CD4-positive, alpha-beta T cell (primary cell): Measurements from ENCODE around the gene GUCA2A. TPM values are rescaled to one million over a fixed set of nuclear protein-coding genes. Genes with fewer than 3 reads are reported as not detected.

Experiments used
- ATAC-seq: fragments of 200-7000 bp; cut with Tn5 transposase; one replicate; pipeline ENCODE4 v1.10.0; 2022; ENCODE audit warnings: mild to moderate bottlenecking; ENCODE audit not compliant: poor library complexity
- CTCF ChIA-PET: fragments of 350-600 bp; sonication (Branson Sonifier 250); formaldehyde crosslinking; loops from one replicate; lab custom pipeline; 2021; ENCODE audit warnings: antibody characterized with exemption, inconsistent platforms; lab: Charles Lee
- POLR2A ChIA-PET: fragments of 350-600 bp; sonication (Branson Sonifier 250); formaldehyde crosslinking; loops from one replicate; lab custom pipeline; 2021; ENCODE audit warnings: antibody characterized with exemption, inconsistent platforms; lab: Charles Lee
- DNase-seq, 14 experiments: peaks; one replicate each; pipeline ENCODE4 v3.0.0-alpha.2; 2013 to 2020; ENCODE audit warnings: mixed read lengths in 2 of 14
- H3K27ac ChIP-seq, 2 donors: one replicate each; pipeline versions ENCODE4 v1.5.1 to v1.7.0; 2013; ENCODE audit warnings: low read length in 2 of 2, low read depth in 1 of 2, mild to moderate bottlenecking in 1 of 2
- H3K27me3 ChIP-seq, 2 experiments: 1 replicate in 1 of 2; 2 replicates in 1 of 2; pipeline versions ENCODE4 v1.6.1 to v1.7.0; 2013; ENCODE audit warnings: low read length in 2 of 2, control low read depth in 1 of 2, mild to moderate bottlenecking in 1 of 2, moderate library complexity in 1 of 2; ENCODE audit not compliant: insufficient read depth in 2 of 2, control insufficient read depth in 1 of 2
- H3K36me3 ChIP-seq: one replicate; pipeline ENCODE4 v1.6.1; 2013; ENCODE audit warnings: low read length, control low read depth; ENCODE audit not compliant: insufficient read depth
- H3K4me1 ChIP-seq: one replicate; pipeline ENCODE4 v1.6.1; 2013; ENCODE audit warnings: low read length, control low read depth; ENCODE audit not compliant: insufficient read depth
- H3K4me3 ChIP-seq: one replicate; pipeline ENCODE4 v1.5.1; 2013; ENCODE audit warnings: mild to moderate bottlenecking, low read length, moderate library complexity
- H3K9me3 ChIP-seq, 2 experiments: 1 replicate in 1 of 2; 2 replicates in 1 of 2; pipeline versions ENCODE4 v1.6.1 to v1.7.0; 2013; ENCODE audit warnings: low read length in 2 of 2, mild to moderate bottlenecking in 2 of 2, control low read depth in 1 of 2, moderate library complexity in 1 of 2; ENCODE audit not compliant: control insufficient read depth in 1 of 2, insufficient read depth in 1 of 2
- H3K27ac Mint-ChIP-seq: one replicate; pipeline ENCODE4 v1.8.0; 2020; ENCODE audit warnings: mixed read lengths
- H3K27me3 Mint-ChIP-seq: one replicate; pipeline ENCODE4 v1.8.0; 2021; ENCODE audit warnings: mixed read lengths
- H3K36me3 Mint-ChIP-seq: one replicate; pipeline ENCODE4 v1.8.0; 2021; ENCODE audit warnings: low read depth, mixed read lengths
- H3K4me1 Mint-ChIP-seq: one replicate; pipeline ENCODE4 v1.8.0; 2021; ENCODE audit warnings: low read depth, mixed read lengths
- H3K4me3 Mint-ChIP-seq: one replicate; pipeline ENCODE4 v1.8.0; 2020; ENCODE audit warnings: mild to moderate bottlenecking, mixed read lengths
- H3K9me3 Mint-ChIP-seq: one replicate; pipeline ENCODE4 v1.8.0; 2020; ENCODE audit warnings: mixed read lengths
- CTCF ChIP-seq: fragments of 200-600 bp; IDR thresholded peaks from one replicate; pipeline ENCODE4 v1.8.0; 2022; ENCODE audit warnings: antibody characterized with exemption, mild to moderate bottlenecking
- intact Hi-C, 2 experiments: fragments of 100-400 bp; cut with DNase I in 1 of 2; cut with micrococcal nuclease in 1 of 2; formaldehyde crosslinking; loops; one replicate each; pipeline versions ENCODE4 v1.15.1 to v1.9.0; 2023 to 2025; cut with DNase I, micrococcal nuclease
- total RNA-seq, 174 experiments: library from RNA in 2 of 174; stranded (reverse) in 2 of 174; gene quantifications; one replicate each; pipeline ENCODE4 v1.2.3 and lab custom pipeline; 2021 to 2026

Gene GUCA2A
- total RNA-seq, 2 experiments from 2014 or later, result not detected

GRCh38 chr1:42186152-42186551 lies 21.6 kb upstream of the GUCA2A start:
- no peaks in the 10 kb centered on the region for H3K4me1 Mint-ChIP-seq
- no peak overlapping the region for H3K4me3 Mint-ChIP-seq
- POLR2A ChIA-PET, result no interaction called here

GRCh38 chr1:42184616-42185015 lies 20.1 kb upstream of the GUCA2A start:
- Mint-ChIP-seq H3K36me3 (peaks cover 90% of the 10 kb centered on the region), H3K4me3 (no peak overlapping the region), H3K27me3 (no peaks in the 10 kb centered on the region), H3K4me1 (peaks cover 5% of the 10 kb centered on the region), H3K9me3 (no peaks in the 10 kb centered on the region), H3K27ac (no peak overlapping the region)
- Histone ChIP-seq H3K4me1 (no peaks in the 10 kb centered on the region), H3K4me3 (no peak overlapping the region), H3K9me3 (no peaks in the 10 kb centered on the region), H3K27ac (no peak overlapping the region), H3K27me3 (no peaks in the 10 kb centered on the region), H3K36me3 (peaks cover 70% of the 10 kb centered on the region)
- ChIA-PET CTCF (interaction anchor here (2.5 kb wide), 1 partner anchor 11 kb away, joined by 15 read pairs; no protein-coding TSS in a partner anchor), POLR2A (interaction anchor here (0.7 kb wide), 1 partner anchor 15 kb away, joined by 3 read pairs; no protein-coding TSS in a partner anchor)
- ATAC-seq (no peak), DNase-seq (no peak)
- intact Hi-C loops, result no loop called here
- TF ChIP-seq CTCF, result no peak

More at GRCh38 chr1:42186152-42186551, 21.6 kb upstream of the GUCA2A start:
- intact Hi-C loops, result no loop called here
- no peak for DNase-seq
- H3K9me3 ChIP-seq, result no peaks in the 10 kb centered on the region
- CTCF ChIA-PET, result interaction anchor here (2.5 kb wide), 1 partner anchor 13 kb away, joined by 15 read pairs; no protein-coding TSS in a partner anchor
- no peaks in the 10 kb centered on the region for H3K27me3 Mint-ChIP-seq
- H3K9me3 Mint-ChIP-seq, result no peaks in the 10 kb centered on the region
- H3K27ac ChIP-seq, result no peak overlapping the region
- no peak for TF ChIP-seq CTCF
- H3K27ac Mint-ChIP-seq, result no peak overlapping the region
- peaks cover 73% of the 10 kb centered on the region for H3K36me3 ChIP-seq
- no peaks in the 10 kb centered on the region for H3K4me1 ChIP-seq
- H3K27me3 ChIP-seq, result no peaks in the 10 kb centered on the region
- no peak for ATAC-seq
- no peak overlapping the region for H3K4me3 ChIP-seq
- H3K36me3 Mint-ChIP-seq, result peaks cover 89% of the 10 kb centered on the region

- intact Hi-C loops, result no loop called here
- no peaks in the 10 kb centered on the region for H3K27me3 Mint-ChIP-seq
- Histone ChIP-seq H3K27me3 (no peaks in the 10 kb centered on the region), H3K27ac (no peak overlapping the region), H3K36me3 (peaks cover 67% of the 10 kb centered on the region), H3K4me3 (no peak overlapping the region), H3K4me1 (no peaks in the 10 kb centered on the region), H3K9me3 (no peaks in the 10 kb centered on the region)
- ChIA-PET POLR2A (no interaction called here), CTCF (interaction anchor here (2.5 kb wide), 1 partner anchor 11 kb away, joined by 15 read pairs; no protein-coding TSS in a partner anchor)
- DNase-seq (no peak), ATAC-seq (no peak)
- H3K9me3 Mint-ChIP-seq, result no peaks in the 10 kb centered on the region
- no peak for TF ChIP-seq CTCF
- H3K4me1 Mint-ChIP-seq, result peaks cover 5% of the 10 kb centered on the region
- H3K4me3 Mint-ChIP-seq, result no peak overlapping the region
- H3K27ac Mint-ChIP-seq, result no peak overlapping the region
- peaks cover 88% of the 10 kb centered on the region for H3K36me3 Mint-ChIP-seq
These were observed 19.4 kb upstream of the GUCA2A start for GRCh38 chr1:42183957-42184268.
